HG03565 (cell line): ENCODE data around the gene PTGER2.
A peak's percentile ranks its signal among the peaks of the same experiment; 100 is the strongest.

Source experiments
- ATAC-seq: cut with Tn5 transposase; IDR thresholded peaks from one replicate; pipeline ENCODE4 v1.9.1; 2021; ENCODE audit warnings: mild to moderate bottlenecking, moderate library complexity; ENCODE audit not compliant: unreplicated experiment

The PTGER2 gene

GRCh38 chr14:52333823-52334657 is 19.9 kb downstream of the PTGER2 start:
- no peak for ATAC-seq

DNA sequence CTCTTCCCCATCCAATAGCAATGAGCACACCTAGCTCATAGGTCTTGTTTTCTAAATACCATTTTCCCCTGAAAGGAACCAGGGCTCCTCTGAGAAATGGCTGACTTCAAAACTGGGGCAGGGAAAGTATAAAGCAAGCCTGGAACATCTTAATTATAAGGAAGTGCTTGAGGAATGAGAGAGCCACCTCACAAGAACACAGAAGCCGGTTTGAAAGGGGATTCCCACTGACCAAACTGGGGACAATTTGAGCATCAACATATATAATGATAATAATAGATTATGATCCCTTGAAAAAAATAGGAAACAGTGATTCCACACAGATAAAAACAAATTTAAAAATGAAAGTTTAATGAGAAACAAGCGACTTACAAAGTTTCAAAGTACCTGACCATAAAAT is 22.1 kb downstream of the PTGER2 start:
- ATAC-seq: no peak

DNA sequence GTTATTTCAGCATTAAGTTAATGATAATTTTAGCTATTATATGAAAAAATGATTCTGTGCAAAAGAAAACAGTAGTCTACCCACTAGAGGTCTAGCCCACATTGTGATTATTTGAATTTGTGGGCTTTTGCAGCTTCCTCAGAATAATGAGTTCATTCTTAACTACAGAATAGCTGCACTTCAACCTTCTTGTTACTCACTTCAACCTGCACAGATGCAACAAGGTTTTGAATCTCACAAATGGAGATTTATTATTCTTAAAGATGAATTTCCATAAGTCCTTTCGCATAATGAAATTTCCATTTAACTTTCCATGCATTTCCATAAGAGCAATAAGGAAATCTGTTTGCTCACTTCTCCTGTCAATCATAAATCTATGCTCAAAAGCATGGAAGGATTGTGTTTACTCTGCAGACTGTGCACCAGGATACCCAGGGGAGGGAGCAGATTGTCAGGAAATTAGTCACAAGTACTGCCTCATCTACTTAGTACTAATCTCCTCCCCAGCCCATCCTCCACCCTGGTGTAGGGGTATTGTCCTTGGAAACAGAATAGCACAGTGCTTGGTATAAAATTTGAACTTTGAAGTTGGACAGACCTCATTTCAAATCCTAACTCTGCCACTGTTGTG is 24.1 kb downstream of the PTGER2 start:
- no peak for ATAC-seq

DNA sequence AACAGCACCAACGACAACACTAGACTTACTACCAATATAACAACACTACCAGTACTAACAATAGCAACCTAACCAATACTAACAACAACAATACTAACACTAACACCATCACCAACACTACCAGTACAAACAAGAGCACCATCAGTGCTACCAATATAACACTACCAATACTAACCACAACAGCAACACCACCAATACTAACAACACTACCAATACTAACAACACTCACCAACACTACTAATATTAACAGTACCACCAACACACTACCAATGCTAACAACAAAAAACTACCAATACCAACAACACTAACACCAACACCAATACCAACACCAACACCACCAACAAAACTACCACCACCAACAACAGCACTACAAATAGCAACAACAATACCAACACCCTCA is 25.1 kb downstream of the PTGER2 start:
- no peak for ATAC-seq

GRCh38 chr14:52342849-52343596 is 28.9 kb downstream of the PTGER2 start:
- ATAC-seq: no peak

- ATAC-seq: no peak
Measured at GRCh38 chr14:52346778-52347177, 32.7 kb downstream of the PTGER2 start.

DNA sequence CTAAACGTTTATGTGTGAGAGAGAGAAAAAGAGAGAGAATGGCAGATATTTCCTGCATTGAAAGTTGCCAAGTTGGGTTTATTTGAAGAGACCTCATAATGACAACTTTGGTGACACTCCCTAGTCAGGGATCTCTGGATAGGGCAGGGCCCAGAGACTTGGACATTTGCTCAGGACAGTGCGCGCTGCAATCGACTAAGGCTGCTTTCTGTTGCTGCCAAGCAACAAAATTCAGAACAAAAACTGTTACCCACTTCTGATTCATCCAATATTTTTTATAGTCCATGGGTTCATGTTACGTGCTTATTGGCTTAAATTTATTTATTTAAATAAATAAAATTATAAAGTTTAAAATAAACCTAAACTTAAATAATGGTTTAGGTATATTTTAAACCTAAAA is 34.2 kb downstream of the PTGER2 start:
- no peak for ATAC-seq

- ATAC-seq: no peak
Measured at GRCh38 chr14:52348776-52349175, 34.7 kb downstream of the PTGER2 start.

- no peak for ATAC-seq
Measured at GRCh38 chr14:52349731-52350130, 35.6 kb downstream of the PTGER2 start.

- no peak for ATAC-seq
Measured at GRCh38 chr14:52350445-52350844, 36.3 kb downstream of the PTGER2 start.

- peak; percentile 13 for ATAC-seq
Measured at GRCh38 chr14:52351233-52352060, 37.3 kb downstream of the PTGER2 start.

GRCh38 chr14:52352061-52352491 is 38.0 kb downstream of the PTGER2 start:
- ATAC-seq: peak; percentile 57

GRCh38 chr14:52352569-52352968 is 38.5 kb downstream of the PTGER2 start:
- no peak for ATAC-seq

DNA sequence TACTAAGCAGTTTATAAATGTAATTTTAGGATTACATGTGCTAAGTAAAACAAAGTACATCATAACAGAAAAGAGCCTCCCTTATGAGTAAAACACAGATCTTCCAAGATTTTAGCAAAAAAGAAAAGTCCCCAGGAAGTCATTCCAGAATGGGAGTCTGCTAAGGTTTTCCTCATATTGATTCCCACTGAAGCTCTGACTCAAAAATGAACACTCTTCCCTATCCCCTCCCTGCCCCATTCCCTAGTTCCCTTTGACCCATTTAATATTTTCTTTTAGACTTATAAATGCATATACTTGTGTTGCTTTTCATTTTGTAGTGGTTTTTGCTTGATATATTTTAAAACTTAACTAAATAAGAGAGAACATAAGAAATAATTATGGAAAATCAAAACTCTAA is 40.1 kb downstream of the PTGER2 start:
- no peak for ATAC-seq

DNA sequence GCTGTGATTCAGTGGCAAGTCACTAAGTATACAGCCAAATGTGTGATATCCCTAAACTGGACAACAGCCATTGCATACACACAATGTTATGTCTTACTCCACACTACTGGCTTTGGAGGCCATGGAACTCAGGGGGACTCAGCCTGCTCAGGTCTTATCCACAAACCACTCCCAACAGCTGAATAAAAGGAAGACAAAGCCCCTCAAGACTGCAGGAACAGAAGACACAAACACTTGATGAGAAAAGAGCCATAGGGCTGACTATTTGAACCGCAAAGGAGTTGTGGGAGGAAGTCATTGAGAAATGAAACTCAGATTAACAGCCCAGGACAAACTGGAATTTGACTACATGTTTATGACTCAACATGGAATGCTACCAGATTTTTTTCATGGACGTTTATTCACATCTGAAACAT is 40.9 kb downstream of the PTGER2 start:
- ATAC-seq: no peak

- no peak for ATAC-seq
Measured at GRCh38 chr14:52355526-52355925, 41.4 kb downstream of the PTGER2 start.

DNA sequence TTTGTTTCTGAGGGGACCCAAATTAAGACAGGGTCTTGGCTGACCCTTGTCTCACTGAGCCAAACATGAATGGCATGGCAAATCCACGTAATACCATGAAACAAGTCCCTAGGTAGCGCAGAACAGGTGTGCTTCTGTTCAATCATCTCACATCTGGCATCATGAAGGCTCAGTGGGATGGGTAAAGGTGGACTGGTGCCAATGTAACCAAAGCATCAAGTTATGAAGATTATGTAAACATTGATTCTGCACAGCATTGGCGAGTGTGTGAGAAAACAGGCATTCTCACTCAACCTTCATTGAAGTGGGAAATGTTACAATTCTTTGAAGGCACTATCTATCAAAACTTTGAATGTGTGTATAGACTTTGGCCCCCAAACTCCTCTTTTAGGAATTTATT is 41.9 kb downstream of the PTGER2 start:
- ATAC-seq: no peak

DNA sequence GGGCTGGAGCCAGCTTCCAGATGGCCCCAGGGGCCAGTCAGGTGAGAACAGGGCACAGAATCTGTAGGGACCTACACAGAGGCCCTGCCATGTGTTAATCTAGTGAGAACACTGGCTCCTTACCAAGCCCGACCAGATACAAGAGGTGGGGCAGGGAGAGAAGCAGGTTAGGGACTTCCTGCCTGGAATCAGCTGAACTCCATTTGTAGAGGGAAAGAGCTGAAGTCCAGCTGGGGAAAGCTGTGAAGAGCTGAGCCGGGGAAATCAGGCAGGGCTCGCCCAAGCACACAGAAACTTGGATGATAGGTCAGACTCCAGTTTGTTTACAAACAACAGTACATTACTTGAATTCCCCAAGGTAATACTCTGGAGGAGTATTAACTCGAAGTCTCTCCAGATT is 46.7 kb downstream of the PTGER2 start:
- ATAC-seq: no peak

GRCh38 chr14:52363041-52363704 is 49.1 kb downstream of the PTGER2 start:
- no peak for ATAC-seq

DNA sequence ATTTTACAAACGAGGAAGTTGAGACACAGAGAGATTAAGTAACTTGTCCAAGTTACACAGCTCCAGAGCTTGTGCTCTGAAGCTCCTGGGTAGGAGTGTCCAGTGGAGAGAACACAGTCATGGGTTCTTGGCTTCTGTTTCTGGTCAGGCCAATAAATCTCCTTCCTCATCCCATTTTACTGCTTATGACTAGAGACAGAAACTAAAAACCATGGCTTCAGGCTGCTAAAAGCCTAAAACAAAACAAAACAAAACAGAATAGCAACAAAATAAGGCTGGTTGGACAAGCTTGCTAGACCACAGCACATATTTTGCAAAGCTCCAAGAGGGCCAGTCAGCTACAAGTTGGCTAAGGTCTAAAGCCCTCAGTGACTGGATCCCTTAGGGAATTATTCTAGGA is 49.8 kb downstream of the PTGER2 start:
- no peak for ATAC-seq
